HepG2 (cell line): ENCODE measurements around the gene FANCF. TPM values are rescaled to one million over a fixed set of nuclear protein-coding genes. Genes with fewer than 3 reads are reported as not detected.

Experiments used
- ATAD3A ChIP-seq: sonication (generic); formaldehyde crosslinking; IDR thresholded peaks from 2 replicates; pipeline ENCODE4 v1.4.0; 2020; ENCODE audit warnings: missing genetic modification reagents
- ERF ChIP-seq: IDR thresholded peaks from 2 replicates; pipeline ENCODE4 v1.6.1; 2018; ENCODE audit warnings: missing biosample characterization, missing genetic modification reagents
- FOXJ3 ChIP-seq: sonication (generic); formaldehyde crosslinking; IDR thresholded peaks from 2 replicates; pipeline ENCODE4 v1.4.0; 2020; ENCODE audit warnings: missing genetic modification reagents, mild to moderate bottlenecking, borderline replicate concordance
- KLF9 ChIP-seq: IDR thresholded peaks from 2 replicates; pipeline ENCODE4 v1.6.1; 2016; ENCODE audit warnings: low read depth
- RARA ChIP-seq: IDR thresholded peaks from 2 replicates; pipeline ENCODE4 v1.6.1; 2016; ENCODE audit warnings: missing genetic modification reagents, missing compliant biosample characterization
- SPEN ChIP-seq: sonication (generic); formaldehyde crosslinking; IDR thresholded peaks from 2 replicates; pipeline ENCODE4 v1.5.1; 2020; ENCODE audit warnings: low read depth, mild to moderate bottlenecking, missing genetic modification reagents
- TEAD3 ChIP-seq: optimal IDR thresholded peaks from 2 replicates; pipeline ENCODE3; 2016; ENCODE audit warnings: borderline replicate concordance
- TGIF2 ChIP-seq: IDR thresholded peaks from 2 replicates; pipeline ENCODE4 v1.6.1; 2016; ENCODE audit warnings: control low read depth, missing compliant biosample characterization
- ZFP41 ChIP-seq: sonication (generic); formaldehyde crosslinking; IDR thresholded peaks from 2 replicates; pipeline ENCODE4 v1.4.0; 2020; ENCODE audit warnings: mild to moderate bottlenecking, missing genetic modification reagents, borderline replicate concordance
- ZNF124 ChIP-seq: sonication (generic); formaldehyde crosslinking; IDR thresholded peaks from 2 replicates; pipeline ENCODE4 v1.4.0; 2020; ENCODE audit warnings: missing genetic modification reagents
- ZNF644 ChIP-seq: IDR thresholded peaks from 2 replicates; pipeline ENCODE4 v1.6.1; 2016; ENCODE audit warnings: low read depth
- polyA plus RNA-seq, 8 experiments: library from polyadenylated mRNA; depleted of rRNA in 3 of 8; stranded (reverse) in 7 of 8; unstranded in 1 of 8; fragments of >200 nt; fragmentation: Illumina TruSeq in 4 of 8; extraction: Trizol in 4 of 8; gene quantifications; 2 replicates each; pipeline versions ENCODE4 v1.2.1 to v1.2.3, GENCODE V29; 2011 to 2016; ENCODE audit warnings: low read depth in 4 of 8, missing spikeins in 1 of 8, mixed read lengths in 1 of 8; ENCODE audit not compliant: insufficient read depth in 1 of 8
- total RNA-seq, 5 experiments: library from RNA; depleted of rRNA; stranded (reverse); fragments of >200 nt; fragmentation: Illumina TruSeq; extraction: Trizol; gene quantifications; 2 replicates each; pipeline ENCODE4 v1.2.3, GENCODE V29; 2016; ENCODE audit warnings: low read depth in 1 of 5
- TF ChIP-seq, protein P1 (sequence below): sonication (generic); formaldehyde crosslinking; IDR thresholded peaks from 2 replicates; pipeline ENCODE4 v1.4.0; 2020; ENCODE audit warnings: missing genetic modification reagents, borderline replicate concordance
- TF ChIP-seq, protein P2 (sequence below): sonication (generic); formaldehyde crosslinking; IDR thresholded peaks from 2 replicates; pipeline ENCODE4 v1.4.0; 2020; ENCODE audit warnings: missing genetic modification reagents
- TF ChIP-seq, protein P3 (sequence below): sonication (generic); formaldehyde crosslinking; IDR thresholded peaks from 2 replicates; pipeline ENCODE4 v1.8.1; 2022; ENCODE audit warnings: mild to moderate bottlenecking, missing genetic modification reagents
- TF ChIP-seq, protein P4 (sequence below): sonication (generic); formaldehyde crosslinking; IDR thresholded peaks from 2 replicates; pipeline ENCODE4 v1.4.0; 2020; ENCODE audit warnings: missing genetic modification reagents
- TF ChIP-seq, protein P5 (sequence below): IDR thresholded peaks from 2 replicates; pipeline ENCODE4 v1.6.1; 2016

The FANCF gene
- total and polyA plus RNA-seq, 2 of the 13 experiments (the other 11 are each of a cell fraction or from before 2014, with no cell fraction given) = 2.5 to 9.7 TPM

DNA sequence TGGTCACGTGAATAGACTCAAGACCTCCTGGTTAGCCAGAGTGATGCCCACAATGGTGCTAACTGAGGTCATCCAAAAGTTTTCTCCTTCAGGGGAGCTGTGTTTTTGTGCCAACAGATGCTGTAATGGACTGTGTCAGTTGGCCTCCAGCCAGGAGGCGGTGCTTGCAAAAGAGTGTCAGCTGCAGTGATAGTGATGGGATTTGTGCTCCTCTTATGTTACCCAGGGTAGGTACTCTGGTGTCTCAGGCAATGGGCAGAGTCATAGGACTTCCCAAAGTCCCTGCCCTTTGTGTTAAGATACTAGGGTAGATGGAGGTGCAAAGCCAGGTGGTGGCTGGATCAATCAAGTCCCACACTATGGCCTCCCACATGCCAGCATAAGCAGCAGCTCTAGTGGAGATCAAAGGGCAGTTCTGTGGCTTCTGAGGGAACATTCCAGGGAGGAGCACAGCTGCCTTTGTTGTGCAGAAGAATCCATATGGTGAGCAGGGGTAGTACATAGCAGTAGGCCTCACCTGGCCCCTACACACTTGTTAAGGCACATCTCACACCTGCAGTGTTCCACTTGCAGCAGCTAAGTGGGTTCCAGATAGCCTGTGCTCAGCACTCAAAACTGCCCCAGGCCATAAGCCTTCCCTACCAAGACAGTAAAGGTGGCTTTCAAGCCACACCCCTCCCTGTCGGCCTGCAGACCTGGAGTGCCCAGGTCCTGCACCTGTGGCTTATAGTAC lies 9.4 kb upstream of the FANCF start (continued):
- TF ChIP-seq, protein P1, sequence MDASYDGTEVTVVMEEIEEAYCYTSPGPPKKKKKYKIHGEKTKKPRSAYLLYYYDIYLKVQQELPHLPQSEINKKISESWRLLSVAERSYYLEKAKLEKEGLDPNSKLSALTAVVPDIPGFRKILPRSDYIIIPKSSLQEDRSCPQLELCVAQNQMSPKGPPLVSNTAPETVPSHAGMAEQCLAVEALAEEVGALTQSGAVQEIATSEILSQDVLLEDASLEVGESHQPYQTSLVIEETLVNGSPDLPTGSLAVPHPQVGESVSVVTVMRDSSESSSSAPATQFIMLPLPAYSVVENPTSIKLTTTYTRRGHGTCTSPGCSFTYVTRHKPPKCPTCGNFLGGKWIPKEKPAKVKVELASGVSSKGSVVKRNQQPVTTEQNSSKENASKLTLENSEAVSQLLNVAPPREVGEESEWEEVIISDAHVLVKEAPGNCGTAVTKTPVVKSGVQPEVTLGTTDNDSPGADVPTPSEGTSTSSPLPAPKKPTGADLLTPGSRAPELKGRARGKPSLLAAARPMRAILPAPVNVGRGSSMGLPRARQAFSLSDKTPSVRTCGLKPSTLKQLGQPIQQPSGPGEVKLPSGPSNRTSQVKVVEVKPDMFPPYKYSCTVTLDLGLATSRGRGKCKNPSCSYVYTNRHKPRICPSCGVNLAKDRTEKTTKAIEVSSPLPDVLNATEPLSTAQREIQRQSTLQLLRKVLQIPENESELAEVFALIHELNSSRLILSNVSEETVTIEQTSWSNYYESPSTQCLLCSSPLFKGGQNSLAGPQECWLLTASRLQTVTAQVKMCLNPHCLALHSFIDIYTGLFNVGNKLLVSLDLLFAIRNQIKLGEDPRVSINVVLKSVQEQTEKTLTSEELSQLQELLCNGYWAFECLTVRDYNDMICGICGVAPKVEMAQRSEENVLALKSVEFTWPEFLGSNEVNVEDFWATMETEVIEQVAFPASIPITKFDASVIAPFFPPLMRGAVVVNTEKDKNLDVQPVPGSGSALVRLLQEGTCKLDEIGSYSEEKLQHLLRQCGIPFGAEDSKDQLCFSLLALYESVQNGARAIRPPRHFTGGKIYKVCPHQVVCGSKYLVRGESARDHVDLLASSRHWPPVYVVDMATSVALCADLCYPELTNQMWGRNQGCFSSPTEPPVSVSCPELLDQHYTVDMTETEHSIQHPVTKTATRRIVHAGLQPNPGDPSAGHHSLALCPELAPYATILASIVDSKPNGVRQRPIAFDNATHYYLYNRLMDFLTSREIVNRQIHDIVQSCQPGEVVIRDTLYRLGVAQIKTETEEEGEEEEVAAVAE (CRISPR knock-in tag) = no peak
- TF ChIP-seq ZFP41 (CRISPR knock-in tag) (no peak), SPEN (CRISPR knock-in tag) (no peak; the same call in 1 of the 2 replicates), TEAD3 (CRISPR knock-in tag) (peak; percentile 99), ZNF644 (CRISPR knock-in tag) (peak; percentile 96), ZNF124 (CRISPR knock-in tag) (peak; percentile 52; the same call in 1 of the 2 replicates), FOXJ3 (CRISPR knock-in tag) (peak; percentile 67; the same call in 1 of the 2 replicates), TGIF2 (CRISPR knock-in tag) (0 out of 2 replicates have a peak, but pooled peaks have one; percentile 23), RARA (CRISPR knock-in tag) (no peak; the same call in 1 of the 2 replicates), ERF (CRISPR knock-in tag) (no peak), KLF9 (no peak), ATAD3A (CRISPR knock-in tag) (no peak)
- TF ChIP-seq, protein P2, sequence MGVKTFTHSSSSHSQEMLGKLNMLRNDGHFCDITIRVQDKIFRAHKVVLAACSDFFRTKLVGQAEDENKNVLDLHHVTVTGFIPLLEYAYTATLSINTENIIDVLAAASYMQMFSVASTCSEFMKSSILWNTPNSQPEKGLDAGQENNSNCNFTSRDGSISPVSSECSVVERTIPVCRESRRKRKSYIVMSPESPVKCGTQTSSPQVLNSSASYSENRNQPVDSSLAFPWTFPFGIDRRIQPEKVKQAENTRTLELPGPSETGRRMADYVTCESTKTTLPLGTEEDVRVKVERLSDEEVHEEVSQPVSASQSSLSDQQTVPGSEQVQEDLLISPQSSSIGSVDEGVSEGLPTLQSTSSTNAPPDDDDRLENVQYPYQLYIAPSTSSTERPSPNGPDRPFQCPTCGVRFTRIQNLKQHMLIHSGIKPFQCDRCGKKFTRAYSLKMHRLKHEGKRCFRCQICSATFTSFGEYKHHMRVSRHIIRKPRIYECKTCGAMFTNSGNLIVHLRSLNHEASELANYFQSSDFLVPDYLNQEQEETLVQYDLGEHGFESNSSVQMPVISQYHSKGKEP (CRISPR knock-in tag) = no peak
- TF ChIP-seq, protein P3, sequence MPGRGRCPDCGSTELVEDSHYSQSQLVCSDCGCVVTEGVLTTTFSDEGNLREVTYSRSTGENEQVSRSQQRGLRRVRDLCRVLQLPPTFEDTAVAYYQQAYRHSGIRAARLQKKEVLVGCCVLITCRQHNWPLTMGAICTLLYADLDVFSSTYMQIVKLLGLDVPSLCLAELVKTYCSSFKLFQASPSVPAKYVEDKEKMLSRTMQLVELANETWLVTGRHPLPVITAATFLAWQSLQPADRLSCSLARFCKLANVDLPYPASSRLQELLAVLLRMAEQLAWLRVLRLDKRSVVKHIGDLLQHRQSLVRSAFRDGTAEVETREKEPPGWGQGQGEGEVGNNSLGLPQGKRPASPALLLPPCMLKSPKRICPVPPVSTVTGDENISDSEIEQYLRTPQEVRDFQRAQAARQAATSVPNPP (CRISPR knock-in tag) = no peak
- TF ChIP-seq, protein P4, sequence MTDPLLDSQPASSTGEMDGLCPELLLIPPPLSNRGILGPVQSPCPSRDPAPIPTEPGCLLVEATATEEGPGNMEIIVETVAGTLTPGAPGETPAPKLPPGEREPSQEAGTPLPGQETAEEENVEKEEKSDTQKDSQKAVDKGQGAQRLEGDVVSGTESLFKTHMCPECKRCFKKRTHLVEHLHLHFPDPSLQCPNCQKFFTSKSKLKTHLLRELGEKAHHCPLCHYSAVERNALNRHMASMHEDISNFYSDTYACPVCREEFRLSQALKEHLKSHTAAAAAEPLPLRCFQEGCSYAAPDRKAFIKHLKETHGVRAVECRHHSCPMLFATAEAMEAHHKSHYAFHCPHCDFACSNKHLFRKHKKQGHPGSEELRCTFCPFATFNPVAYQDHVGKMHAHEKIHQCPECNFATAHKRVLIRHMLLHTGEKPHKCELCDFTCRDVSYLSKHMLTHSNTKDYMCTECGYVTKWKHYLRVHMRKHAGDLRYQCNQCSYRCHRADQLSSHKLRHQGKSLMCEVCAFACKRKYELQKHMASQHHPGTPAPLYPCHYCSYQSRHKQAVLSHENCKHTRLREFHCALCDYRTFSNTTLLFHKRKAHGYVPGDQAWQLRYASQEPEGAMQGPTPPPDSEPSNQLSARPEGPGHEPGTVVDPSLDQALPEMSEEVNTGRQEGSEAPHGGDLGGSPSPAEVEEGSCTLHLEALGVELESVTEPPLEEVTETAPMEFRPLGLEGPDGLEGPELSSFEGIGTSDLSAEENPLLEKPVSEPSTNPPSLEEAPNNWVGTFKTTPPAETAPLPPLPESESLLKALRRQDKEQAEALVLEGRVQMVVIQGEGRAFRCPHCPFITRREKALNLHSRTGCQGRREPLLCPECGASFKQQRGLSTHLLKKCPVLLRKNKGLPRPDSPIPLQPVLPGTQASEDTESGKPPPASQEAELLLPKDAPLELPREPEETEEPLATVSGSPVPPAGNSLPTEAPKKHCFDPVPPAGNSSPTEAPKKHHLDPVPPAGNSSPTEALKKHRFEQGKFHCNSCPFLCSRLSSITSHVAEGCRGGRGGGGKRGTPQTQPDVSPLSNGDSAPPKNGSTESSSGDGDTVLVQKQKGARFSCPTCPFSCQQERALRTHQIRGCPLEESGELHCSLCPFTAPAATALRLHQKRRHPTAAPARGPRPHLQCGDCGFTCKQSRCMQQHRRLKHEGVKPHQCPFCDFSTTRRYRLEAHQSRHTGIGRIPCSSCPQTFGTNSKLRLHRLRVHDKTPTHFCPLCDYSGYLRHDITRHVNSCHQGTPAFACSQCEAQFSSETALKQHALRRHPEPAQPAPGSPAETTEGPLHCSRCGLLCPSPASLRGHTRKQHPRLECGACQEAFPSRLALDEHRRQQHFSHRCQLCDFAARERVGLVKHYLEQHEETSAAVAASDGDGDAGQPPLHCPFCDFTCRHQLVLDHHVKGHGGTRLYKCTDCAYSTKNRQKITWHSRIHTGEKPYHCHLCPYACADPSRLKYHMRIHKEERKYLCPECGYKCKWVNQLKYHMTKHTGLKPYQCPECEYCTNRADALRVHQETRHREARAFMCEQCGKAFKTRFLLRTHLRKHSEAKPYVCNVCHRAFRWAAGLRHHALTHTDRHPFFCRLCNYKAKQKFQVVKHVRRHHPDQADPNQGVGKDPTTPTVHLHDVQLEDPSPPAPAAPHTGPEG (CRISPR knock-in tag) = no peak
- TF ChIP-seq, protein P5, sequence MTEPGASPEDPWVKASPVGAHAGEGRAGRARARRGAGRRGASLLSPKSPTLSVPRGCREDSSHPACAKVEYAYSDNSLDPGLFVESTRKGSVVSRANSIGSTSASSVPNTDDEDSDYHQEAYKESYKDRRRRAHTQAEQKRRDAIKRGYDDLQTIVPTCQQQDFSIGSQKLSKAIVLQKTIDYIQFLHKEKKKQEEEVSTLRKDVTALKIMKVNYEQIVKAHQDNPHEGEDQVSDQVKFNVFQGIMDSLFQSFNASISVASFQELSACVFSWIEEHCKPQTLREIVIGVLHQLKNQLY (CRISPR knock-in tag) = 0 out of 2 replicates have a peak, but pooled peaks have one; percentile 18
